Measurements from ENCODE around the gene UBTD1.

The UBTD1 gene

GRCh38 chr10:97482381-97482780, 16.3 kb upstream of the UBTD1 start:
- FAIRE-seq (no peak), DNase-seq (ENCODE audit: low spot score) (no peak)

GRCh38 chr10:97483506-97483905, 15.2 kb upstream of the UBTD1 start:
- no peak for FAIRE-seq
- no peak for DNase-seq (ENCODE audit: low spot score)

- FAIRE-seq (no peak), DNase-seq (ENCODE audit: low spot score) (no peak)
These were observed 14.8 kb upstream of the UBTD1 start for GRCh38 chr10:97483921-97484320.

GRCh38 chr10:97485647-97486281, 13.0 kb upstream of the UBTD1 start:
- DNase-seq (ENCODE audit: low spot score) (no peak), FAIRE-seq (no peak)

DNA sequence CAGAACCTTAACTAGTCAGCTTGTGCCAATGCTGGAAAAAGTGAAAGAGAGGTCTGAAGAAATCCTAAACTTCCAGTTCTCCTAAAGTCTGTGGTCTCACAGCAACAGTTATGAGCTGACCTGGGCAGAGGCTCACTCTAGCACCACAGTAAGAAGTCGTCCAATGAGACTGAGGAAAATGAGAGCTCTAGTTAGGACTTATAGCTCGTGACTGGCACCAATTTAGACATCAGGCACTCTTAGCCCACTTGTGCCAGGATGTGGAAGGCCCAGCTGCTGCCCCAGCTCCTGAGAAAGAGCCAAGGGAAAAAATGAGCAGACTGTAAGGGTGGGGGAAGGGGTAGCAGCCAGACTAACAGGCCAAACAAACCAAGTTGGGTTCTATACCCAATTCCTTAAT, 8.1 kb upstream of the UBTD1 start:
- DNase-seq (ENCODE audit: low spot score), result no peak
- no peak for FAIRE-seq

DNA sequence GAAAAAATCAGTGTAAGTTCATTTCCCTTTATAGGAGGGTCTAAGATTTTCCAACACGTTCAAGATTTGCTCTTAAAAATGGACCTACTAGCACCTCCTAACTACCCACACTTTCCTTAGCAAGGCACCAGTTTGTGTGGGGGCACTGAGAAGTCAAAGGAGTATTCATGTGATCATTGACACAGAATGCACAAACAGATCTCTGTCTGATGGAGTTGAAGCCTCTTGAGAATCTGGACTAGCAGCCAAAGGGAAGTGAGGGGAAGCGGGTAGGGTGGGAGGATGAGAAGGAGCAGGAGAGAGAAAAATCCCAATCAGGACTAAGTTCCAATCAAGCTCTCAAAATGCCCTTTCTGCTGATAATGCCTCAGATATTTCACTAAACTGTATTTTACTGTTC, 4.6 kb upstream of the UBTD1 start:
- FAIRE-seq, result no peak
- DNase-seq (ENCODE audit: low spot score), result no peak

GRCh38 chr10:97494863-97495506, 3.7 kb upstream of the UBTD1 start:
- DNase-seq (ENCODE audit: low spot score) (no peak), FAIRE-seq (no peak)

DNA sequence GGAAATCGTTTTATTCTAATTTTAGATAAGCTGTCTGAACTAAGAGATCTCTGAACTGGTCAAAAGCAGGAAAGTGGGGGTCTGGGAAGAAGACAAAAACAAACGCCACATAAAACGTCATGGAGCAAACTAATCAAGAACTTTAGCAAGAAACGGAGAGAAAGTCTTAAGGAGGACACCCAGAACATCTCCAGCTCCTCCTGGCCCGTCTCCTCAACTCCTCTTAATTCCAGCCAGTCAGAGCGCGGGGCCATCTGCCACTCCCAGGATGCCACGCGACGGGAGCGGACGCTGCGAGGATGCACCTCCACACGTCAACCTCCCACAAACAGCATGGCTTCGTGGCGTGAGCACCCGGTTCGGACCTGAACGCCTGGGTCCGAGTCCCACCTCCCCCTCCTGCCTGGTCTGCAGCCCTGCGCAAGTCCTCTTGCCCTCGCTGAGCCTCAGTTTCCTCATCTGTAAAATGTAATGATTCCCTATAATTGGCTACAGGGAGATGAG, 1.1 kb upstream of the UBTD1 start:
- FAIRE-seq, result peak; percentile 20

DNA sequence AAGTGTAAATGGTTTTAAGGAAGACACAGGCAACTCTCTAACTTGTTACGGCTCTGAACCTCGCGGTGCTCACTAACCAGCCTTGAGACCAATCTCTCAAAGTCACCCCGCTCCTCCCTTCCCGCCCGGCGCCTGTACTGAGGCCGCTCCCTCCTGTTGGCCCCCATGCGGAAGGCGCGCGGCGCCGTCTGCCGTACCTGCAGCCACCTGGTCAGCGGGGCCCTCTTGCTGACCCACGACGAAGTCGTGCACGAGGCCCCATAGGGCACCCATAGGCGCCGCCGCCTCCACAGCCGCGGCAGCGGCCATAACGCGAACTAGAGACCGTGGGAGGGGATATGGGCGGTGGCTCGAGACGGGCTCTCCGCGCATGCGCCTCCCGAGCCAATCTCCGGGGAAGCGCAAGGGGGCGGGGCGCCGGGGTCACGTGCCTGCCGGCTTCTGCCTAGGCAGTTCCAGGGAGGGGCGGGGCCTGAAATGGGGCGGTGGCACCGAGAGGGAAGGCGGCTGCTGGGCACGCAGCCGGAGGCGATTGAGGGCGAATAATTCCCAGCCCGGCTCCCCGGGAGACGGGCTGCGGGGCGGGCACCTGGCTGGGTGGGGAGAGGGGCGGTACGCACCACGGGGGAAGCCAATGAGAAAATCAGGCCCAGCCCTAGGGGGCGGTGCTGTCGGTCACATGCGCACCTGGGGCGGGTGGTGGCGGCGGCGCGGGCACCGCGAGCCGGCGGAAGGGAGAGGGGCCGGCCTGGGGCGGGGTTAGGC, 466 bp upstream of the UBTD1 start, which contains the start of gene MMS19:
Gene MMS19, minus strand, starts transcription at position 347 of the 765 bp plus-strand sequence. Its CDS starts 38 bp downstream, at position 309.
- DNase-seq (ENCODE audit: low spot score), result peak; percentile 92

More for the DNA sequence above, 1.1 kb upstream of the UBTD1 start:
- DNase-seq (ENCODE audit: low spot score), result peak; percentile 79

DNA sequence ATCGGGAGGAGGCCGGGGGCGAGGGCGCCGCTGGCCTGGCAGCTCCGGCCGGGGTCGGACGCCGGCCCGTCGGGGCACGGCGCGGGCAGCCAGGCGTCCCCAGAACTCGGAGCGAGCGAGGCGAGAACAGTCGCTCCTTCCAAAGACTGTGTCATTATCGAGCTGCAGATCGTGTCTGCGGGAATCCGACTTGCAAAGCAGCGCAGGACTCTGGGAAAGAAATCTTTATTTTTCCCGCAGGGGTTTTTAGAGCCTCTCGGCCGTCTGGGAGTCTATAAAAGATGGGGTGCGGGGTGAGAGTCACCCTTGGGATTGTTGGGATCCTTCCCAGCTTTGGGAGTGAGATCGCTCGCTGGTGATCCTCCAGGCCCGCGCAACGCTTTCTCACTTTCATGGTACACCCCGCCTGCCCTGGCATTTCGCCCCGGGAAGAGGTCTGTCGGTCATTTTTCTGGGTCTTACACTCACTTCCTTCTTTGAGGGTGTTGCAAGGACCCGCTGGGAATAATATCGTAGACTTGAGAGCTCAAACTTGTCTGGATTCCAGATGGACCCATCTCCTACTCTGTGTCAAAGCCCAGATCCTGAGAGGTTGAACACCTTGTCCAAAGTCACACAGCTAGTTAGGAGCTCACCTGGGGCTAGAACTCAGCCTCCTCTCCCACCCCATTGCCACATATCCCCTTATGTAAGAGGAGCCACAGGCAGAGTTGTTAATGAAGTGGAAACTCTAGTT, 1.0 kb downstream of the UBTD1 start:
- DNase-seq (ENCODE audit: low spot score), result no peak
- no peak for FAIRE-seq

More for the DNA sequence above, 466 bp upstream of the UBTD1 start, which contains the start of gene MMS19:
- FAIRE-seq, result peak; percentile 50

- DNase-seq (ENCODE audit: low spot score) (no peak), FAIRE-seq (no peak)
These were observed 1.5 kb downstream of the UBTD1 start for GRCh38 chr10:97500297-97500575.

DNA sequence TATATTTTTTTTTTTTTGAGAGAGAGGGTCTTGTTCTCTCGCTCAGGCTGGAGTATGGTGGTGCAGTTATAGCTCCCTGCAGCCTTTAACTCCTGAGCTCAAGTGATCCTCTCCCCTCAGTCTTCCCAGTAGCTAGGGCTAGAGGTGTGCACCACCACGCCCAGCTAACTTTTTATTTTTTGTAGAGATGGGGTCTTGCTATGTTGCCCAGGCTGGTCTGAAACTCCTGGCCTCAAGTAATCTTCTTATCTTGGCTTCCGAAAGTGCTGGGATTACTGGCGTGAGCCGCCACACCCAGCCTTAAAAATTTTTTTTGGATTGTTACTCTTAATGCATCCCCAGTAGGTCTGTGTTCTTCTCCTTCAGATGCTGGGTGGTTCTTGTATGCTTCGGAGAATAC, 4.2 kb downstream of the UBTD1 start:
- DNase-seq (ENCODE audit: low spot score) (no peak), FAIRE-seq (no peak)

- FAIRE-seq (no peak), DNase-seq (ENCODE audit: low spot score) (no peak)
These were observed 4.7 kb downstream of the UBTD1 start for GRCh38 chr10:97503406-97503805.

- no peak for DNase-seq (ENCODE audit: low spot score)
- no peak for FAIRE-seq
These were observed 6.4 kb downstream of the UBTD1 start for GRCh38 chr10:97505152-97505551.

- DNase-seq (ENCODE audit: low spot score), result no peak
- no peak for FAIRE-seq
These were observed 7.7 kb downstream of the UBTD1 start for GRCh38 chr10:97506199-97506991.

- peak; percentile 82 for FAIRE-seq
- DNase-seq (ENCODE audit: low spot score), result peak; percentile 51
These were observed 9.6 kb downstream of the UBTD1 start for GRCh38 chr10:97508342-97508741.

- no peak for DNase-seq (ENCODE audit: low spot score)
- no peak for FAIRE-seq
These were observed 10.5 kb downstream of the UBTD1 start for GRCh38 chr10:97509120-97509680.

DNA sequence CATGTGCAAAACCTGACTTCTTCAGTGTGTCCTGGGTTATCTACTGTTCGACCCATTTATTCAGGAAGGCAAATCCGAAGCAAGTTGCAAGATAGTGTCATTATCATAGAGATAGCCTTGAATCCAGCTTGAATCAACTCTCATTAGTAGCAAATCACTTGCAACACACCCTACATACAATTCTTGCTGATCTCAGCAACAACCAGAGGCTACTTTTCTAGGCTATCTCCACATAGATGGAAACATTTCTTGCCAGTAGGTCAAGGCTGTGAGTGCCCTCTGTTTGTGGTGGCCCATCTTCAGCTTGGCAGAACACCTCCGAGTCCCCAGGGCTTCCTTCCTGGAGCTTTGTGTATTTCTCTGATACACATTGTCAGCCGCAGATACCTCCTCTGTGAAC, 12.0 kb downstream of the UBTD1 start:
- no peak for DNase-seq (ENCODE audit: low spot score)

DNA sequence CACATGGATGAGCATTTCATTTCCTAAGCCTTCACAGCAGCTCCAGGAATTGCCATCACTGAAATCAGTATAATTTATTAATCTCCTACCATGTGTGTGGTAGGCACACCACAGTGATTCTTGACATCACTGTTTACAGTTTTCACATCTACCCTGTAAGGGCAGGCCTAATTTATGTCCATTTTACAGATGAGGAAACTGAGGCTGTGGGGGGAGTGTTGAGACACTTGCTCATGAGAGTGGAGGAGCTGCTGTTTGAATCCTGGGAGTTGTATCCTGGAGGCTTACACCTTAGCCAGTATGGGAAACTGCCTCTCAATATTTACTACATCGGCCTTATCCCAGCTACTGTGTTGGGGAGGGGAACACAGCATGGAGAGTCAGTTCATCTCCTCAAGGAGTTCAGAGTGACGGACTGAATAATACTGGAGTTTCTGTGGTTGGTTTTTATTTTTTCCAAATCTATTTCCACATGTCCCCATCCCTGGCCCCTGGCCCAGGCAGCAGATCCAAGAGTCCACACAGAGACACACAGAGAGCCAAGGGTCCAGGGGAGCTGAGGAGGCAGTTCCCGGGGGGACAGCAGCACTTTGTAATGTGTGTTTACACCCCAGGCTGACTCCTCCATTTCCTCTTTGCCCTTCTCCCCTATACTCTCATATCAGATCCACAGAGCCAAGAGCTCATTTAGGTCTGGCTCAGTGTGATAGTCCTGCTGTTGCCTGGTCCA, 13.2 kb downstream of the UBTD1 start:
- no peak for FAIRE-seq
- DNase-seq (ENCODE audit: low spot score), result no peak

More for the DNA sequence above, 12.0 kb downstream of the UBTD1 start:
- no peak for FAIRE-seq

- DNase-seq (ENCODE audit: low spot score), result no peak
- no peak for FAIRE-seq
These were observed 14.3 kb downstream of the UBTD1 start for GRCh38 chr10:97512993-97513392.

Measured in RCC 7860 (cell line).